GM12891 (cell line): Measurements from ENCODE around the gene SBF1.
"Not testable (repeated sequence)": the region's sequence is repeated elsewhere in the genome, so short reads cannot be mapped to it uniquely, and the experiment has no call there.

Experiments used
- DNase-seq: peaks from one replicate; pipeline ENCODE4 v3.0.0; 2011; ENCODE audit warnings: low spot score; ENCODE audit not compliant: insufficient read length
- FAIRE-seq: peaks from 2 replicates; lab custom pipeline; 2011; peaks lifted over from hg19 to GRCh38; lab: Jason Lieb, UNC
- PAX5 ChIP-seq: IDR thresholded peaks from 2 replicates; pipeline ENCODE4 v1.6.1; 2011; ENCODE audit warnings: low read length, moderate library complexity, mild to moderate bottlenecking; ENCODE audit not compliant: insufficient read depth, severe bottlenecking
- POLR2A ChIP-seq: IDR thresholded peaks from 2 replicates; pipeline ENCODE4 v1.6.1; 2011; ENCODE audit warnings: low read depth, low read length, control low read depth
- POLR2AphosphoS5 ChIP-seq: IDR thresholded peaks from 2 replicates; pipeline ENCODE4 v1.6.1; 2011; ENCODE audit warnings: low read depth, low read length, control low read depth
- POU2F2 ChIP-seq: IDR thresholded peaks from 2 replicates; pipeline ENCODE4 v1.6.1; 2011; ENCODE audit warnings: low read depth, mild to moderate bottlenecking, control low read depth, low read length, moderate library complexity
- SPI1 ChIP-seq: IDR thresholded peaks from 2 replicates; pipeline ENCODE4 v1.6.1; 2011; ENCODE audit warnings: low read depth, low read length, control low read depth
- TAF1 ChIP-seq: IDR thresholded peaks from 2 replicates; pipeline ENCODE4 v1.6.1; 2011; ENCODE audit warnings: low read depth, low read length, control low read depth

The SBF1 gene

DNA sequence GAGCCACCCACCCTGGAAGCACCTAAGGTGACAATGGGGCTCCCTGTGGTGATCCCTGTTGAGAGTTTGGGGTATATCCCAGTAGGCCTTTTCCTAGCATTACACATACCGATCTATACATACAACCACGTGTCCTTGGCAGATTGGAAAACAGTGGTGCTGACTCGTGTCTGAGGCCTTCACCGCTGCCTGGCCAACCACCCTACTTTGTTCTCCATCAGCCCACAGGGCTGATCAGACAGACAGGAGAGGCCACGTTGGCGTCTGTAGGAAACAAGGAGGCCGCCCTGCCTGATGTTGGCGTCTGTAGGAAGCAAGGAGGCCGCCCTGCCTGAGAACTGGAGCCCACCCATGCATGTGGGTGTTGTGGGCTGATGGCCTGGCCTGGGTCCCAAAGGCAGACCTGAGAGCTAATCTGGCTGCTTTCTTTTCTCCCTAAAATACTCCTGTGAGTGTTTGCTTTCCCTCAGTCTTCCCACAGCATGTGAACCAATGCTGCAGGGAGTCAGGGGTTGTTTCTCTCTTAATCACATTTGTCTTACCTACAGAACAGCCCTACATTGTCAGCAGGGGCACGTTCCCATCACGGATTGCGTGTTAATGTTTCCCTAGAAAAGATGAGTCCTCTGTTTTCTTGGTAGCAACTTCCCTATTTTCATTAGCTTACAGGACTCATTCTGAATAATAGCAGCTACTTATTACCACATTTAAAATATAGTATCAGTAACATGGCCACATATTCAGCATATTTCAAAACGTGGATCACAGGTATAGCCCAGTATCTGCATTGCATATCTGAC is 57.2 kb downstream of the SBF1 start:
- DNase-seq (no peak), FAIRE-seq (no peak)
- TF ChIP-seq PAX5 (no peak), SPI1 (no peak), POU2F2 (no peak), TAF1 (no peak), POLR2AphosphoS5 (no peak), POLR2A (no peak)

DNA sequence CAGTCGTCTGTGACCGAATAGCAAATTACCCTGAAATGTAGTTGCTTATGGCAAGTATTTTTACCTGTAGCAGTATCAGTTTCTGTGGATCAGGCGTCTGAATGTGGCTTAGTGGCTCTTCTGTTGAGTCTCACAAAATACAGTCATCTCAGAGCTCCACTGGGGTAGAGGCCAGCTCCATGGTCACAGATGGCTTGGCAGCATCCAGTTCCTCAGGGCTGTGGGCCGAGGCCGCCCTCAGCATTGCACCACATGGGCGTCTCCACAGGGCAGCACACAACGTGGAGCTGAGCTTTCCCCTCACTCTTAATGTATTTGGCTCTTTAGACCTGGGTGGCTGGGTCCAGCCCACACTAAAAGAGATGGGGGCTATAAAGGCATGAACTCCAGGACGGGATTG is 57.8 kb downstream of the SBF1 start:
- TF ChIP-seq PAX5 (no peak), TAF1 (no peak), POLR2AphosphoS5 (no peak), POLR2A (no peak)
- FAIRE-seq (no peak), DNase-seq (no peak)

DNA sequence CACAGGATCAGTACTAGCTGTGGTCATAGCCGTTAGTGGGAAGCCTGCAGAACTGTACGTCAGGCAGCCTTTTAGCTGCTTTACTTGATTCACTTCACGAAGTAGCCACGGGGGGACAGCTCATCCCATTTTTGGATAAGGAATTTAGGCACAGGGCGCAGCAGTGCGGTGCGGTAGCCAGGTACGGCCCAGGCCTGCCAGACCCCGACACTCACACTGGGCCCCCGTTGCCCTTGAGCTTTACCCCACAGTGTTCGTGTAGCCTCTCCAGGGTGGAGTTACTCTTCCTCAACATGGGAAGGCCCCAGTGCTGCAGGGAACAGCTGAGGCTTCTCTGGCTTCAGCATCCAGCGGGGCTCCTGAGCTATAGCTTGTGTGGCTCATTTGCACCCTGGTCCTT is 59.4 kb downstream of the SBF1 start:
- TF ChIP-seq POU2F2: no peak
- no peak for TF ChIP-seq PAX5
- TF ChIP-seq TAF1: no peak
- no peak for TF ChIP-seq POLR2A
- TF ChIP-seq SPI1: no peak
- no peak for TF ChIP-seq POLR2AphosphoS5
- DNase-seq: no peak
- no peak for FAIRE-seq

- no peak for FAIRE-seq
- TF ChIP-seq POLR2AphosphoS5: no peak
- no peak for TF ChIP-seq SPI1
- no peak for TF ChIP-seq POLR2A
- no peak for TF ChIP-seq TAF1
- no peak for TF ChIP-seq PAX5
- no peak for TF ChIP-seq POU2F2
- DNase-seq: no peak
These were observed 60.2 kb downstream of the SBF1 start for GRCh38 chr22:50414476-50415248.

DNA sequence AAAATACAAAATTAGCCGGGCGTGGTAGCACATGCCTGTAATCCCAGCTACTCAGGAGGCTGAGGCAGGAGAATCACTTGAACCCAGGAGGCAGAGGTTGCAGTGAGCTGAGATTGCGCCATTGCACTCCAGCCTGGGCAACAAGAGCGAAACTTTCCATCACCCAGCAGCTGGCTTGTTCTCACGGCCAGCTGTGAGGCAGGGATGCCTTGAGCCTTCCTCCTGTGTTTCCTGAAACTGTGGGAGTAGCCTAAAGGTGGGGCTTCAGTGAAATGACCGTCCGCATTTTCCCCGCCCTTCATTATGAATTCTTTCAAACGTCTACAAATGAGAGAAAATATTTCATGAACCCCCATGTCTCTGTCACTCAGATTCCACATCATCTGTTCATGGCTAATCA is 65.9 kb downstream of the SBF1 start:
- not testable (repeated sequence) for FAIRE-seq, DNase-seq

DNA sequence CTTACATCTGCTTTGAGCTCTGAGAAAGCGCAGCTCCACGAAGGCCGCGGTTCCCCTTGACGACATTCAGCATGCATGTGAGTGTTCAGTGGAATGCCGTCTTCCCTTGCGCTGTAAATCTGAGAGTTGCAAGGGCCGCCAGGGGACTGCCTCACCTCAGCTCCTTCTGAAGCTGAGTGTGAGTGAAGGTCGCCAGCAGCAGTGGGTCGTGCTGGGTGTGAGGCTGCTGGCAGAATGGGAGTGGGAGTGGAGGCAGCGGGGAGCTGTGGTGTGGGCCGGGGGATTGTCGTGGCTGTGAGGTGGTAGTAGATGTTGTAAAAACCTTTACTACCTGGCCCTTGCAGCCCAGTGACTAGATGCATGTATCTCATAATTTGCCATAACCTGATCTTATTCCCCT is 66.5 kb downstream of the SBF1 start:
- no peak for FAIRE-seq
- no peak for DNase-seq
- TF ChIP-seq POU2F2 (no peak), PAX5 (no peak), POLR2AphosphoS5 (no peak), TAF1 (no peak)

- FAIRE-seq (no peak), DNase-seq (no peak)
- TF ChIP-seq SPI1 (no peak), POU2F2 (no peak), POLR2AphosphoS5 (no peak), POLR2A (no peak), PAX5 (no peak), TAF1 (no peak)
These were observed 68.2 kb downstream of the SBF1 start for GRCh38 chr22:50406416-50407170.

- FAIRE-seq: no peak
- TF ChIP-seq POLR2AphosphoS5 (no peak), SPI1 (no peak), POLR2A (no peak), POU2F2 (no peak), TAF1 (no peak), PAX5 (no peak)
- no peak for DNase-seq
These were observed 71.1 kb downstream of the SBF1 start for GRCh38 chr22:50403701-50404101.

- TF ChIP-seq PAX5 (no peak), TAF1 (no peak), POLR2AphosphoS5 (no peak), POLR2A (no peak), SPI1 (no peak), POU2F2 (no peak)
- no peak for FAIRE-seq
- no peak for DNase-seq
These were observed 72.9 kb downstream of the SBF1 start for GRCh38 chr22:50401907-50402306.
